Activated CD4-positive, CD25-positive, alpha-beta regulatory T cell treated with anti-CD3 and anti-CD28 coated beads, Interleukin-2, amount 50 U/mL, for 16 hours (primary cell): Measurements from ENCODE around the gene POLR2F.
"Not testable (repeated sequence)": the region's sequence is repeated elsewhere in the genome, so short reads cannot be mapped to it uniquely, and the experiment has no call there.

Source experiments
- DNase-seq: peaks from one replicate; pipeline ENCODE4 v3.0.0-alpha.2; 2020; ENCODE audit warnings: low read depth, low spot score

POLR2F gene

DNA sequence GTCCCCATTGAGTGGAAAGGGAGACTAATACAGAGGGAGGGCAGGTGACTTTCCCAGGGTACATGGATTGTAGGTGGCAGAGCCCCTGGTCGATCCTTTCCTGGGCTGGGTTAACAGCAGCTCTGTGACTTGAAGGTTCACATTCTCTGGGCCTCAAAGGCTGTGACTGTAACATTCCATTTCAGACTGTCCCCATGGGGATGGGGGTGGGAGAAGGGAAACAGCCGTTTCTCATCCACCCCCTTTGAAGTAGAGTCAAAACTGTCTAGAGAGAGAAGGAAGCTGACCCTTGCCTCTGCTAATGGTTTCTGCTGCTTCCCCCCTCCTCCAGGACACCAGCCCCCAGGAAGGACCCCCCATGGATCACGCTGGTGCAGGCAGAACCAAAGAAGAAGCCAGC is 28.2 kb upstream of the POLR2F start:
- no peak for DNase-seq

DNA sequence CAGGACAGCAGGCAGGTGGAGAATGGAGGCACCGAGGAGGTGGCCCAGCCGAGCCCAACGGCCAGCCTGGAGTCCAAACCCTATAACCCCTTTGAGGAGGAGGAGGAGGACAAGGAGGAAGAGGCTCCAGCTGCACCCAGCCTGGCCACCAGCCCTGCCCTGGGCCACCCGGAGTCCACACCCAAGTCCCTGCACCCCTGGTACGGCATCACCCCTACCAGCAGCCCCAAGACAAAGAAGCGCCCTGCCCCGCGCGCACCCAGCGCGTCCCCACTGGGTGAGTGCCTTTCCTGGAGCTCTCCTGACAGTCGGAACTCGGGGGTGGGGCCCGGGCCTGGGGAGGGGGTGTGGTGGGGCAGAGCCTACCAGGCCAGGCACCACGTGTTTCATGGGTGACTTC is 27.7 kb upstream of the POLR2F start:
- no peak for DNase-seq

DNA sequence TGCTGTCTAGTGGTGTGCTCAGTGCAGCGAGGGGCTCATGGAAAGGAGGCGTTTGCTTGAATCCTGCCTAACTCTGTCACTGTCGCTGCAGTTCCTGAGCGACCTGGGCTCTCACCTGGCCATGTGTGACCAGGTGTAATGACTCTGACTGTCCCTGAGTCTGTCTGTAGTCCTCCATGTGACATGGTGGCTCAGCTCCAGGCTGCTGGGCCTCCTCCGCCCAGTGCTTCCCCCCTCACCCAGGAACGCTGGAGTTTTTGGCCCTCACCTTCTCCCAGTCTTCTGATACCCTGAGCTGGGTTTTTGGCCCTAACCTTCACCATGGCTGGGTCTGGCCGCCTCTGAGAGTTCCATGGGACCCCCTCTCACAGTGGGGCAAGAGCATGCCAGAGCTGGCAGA is 27.1 kb upstream of the POLR2F start:
- DNase-seq: no peak

DNA sequence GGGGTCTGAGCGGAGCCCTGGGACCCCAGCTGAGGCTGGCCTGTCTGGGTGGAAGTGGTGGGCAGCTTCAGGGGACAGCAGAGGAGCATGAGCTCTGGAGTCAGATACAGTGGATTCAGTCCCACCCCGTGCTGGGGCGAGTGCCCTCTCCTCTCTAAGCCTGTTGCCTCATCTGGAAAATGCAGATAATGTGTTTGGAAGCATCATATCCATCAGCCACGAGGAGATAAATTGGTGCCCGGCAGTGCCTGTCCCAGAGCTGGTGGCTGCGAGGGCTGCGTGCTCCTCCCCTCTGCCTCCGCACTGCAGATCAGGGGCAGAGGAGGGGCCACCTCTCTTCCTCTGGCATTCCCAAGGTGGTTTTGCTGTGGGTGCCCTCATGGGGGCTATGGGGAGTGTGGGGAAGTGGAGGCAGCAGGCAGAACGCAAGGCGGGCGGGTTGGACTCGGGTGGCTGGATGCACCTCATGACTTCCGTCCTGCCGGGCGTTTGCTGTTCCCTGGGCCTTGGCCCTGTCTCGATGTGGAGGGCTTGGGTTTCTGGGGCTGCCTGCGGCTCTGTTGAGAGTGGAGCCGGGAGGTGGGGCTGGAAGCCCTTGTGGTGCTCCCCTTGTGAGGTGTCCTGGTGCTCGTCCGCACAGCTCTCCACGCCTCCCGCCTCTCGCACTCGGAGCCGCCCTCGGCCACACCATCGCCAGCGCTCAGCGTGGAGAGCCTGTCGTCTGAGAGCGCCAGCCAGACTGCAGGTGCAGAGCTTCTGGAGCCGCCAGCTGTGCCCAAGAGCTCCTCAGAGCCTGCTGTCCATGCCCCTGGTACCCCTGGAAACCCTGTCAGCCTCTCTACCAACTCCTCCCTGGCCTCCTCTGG is 26.5 kb upstream of the POLR2F start:
- DNase-seq: no peak

DNA sequence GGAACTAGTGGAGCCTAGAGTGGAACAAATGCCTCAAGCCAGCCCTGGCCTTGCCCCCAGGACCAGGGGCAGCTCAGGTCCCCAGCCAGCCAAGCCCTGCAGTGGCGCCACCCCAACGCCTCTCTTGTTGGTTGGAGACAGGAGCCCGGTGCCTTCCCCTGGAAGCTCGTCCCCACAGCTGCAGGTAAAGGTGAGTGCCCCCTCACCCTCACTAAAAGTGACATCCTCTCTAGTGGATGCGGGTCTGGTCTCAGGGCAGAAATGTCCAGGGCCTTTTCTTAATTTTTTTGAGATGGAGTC is 25.9 kb upstream of the POLR2F start:
- no peak for DNase-seq

DNA sequence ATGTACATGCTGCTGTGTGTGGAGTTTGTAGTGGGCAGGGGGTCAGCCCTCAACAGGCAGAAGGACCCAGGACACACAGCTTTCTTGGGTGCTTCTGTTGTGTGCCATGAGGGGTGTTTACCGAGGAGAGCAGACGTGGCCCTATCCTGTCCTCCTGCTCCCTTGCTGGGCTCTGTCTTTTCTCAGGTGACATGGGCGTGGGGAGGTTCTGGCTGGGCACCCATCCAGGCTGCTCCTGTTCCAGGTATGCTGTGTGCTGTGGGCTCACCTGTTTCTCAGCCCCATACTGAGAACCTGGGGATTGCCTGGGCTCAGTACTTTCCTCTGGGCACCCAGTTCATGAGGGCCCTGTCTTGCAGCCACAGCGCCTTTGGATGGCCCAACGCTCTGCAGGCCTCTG is 24.1 kb upstream of the POLR2F start:
- DNase-seq: no peak

DNA sequence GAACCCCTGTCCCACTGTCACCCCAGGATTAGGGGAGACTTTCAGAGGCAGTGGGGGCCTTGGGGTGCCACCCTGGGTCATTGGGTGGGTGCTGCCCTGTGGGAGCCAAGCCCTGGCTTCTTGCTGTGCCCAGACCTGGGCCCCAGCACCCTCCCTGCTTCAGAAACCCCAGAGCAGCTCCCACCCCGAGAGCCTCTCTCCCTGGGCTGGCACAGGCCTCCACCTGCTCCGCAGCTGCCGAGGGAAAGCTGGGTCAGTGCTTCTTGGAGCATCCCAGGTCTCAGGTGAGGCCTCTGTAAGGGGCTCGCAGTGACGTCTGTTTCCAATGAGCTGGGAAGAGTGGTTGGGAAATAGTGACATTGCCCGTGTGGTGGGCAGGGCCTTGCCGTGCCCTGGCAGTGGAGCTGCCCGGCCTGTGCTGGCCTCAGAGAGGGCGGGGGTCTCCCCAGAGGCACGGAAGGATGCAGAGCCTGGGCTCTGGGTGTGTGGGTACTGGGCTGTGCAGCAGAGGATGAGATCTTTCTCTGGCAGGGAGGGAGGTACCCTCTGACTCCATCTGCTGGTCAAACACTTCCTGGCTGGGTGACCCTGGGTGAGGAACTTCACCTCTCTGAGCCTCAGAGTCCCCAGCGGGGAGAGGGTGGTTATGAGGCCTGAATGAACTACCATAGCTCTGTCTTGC is 23.1 kb upstream of the POLR2F start:
- DNase-seq: no peak

DNA sequence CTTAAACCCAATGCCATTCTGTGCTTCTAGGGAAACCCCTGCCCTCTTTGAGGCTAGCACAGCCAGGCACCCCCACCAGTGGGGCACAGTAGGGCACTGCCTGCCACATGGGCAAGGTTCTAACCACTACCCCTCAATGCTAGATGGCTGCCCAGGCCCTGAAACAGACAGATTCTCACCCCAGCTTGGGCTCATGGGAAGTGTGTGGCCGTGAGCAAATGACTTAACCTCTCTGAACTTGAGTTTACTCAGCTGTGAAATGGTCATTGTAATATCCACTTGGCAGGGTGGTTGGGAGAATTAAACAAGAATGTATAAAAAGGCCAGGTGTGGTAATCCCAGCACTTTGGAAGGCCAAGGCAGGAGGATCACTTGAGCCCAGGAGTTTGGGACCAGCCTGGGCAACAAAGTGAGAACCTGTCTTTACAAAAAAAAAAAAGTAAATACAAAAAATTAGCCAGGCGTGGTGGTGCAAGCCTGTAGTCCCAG is 22.5 kb upstream of the POLR2F start:
- no peak for DNase-seq

DNA sequence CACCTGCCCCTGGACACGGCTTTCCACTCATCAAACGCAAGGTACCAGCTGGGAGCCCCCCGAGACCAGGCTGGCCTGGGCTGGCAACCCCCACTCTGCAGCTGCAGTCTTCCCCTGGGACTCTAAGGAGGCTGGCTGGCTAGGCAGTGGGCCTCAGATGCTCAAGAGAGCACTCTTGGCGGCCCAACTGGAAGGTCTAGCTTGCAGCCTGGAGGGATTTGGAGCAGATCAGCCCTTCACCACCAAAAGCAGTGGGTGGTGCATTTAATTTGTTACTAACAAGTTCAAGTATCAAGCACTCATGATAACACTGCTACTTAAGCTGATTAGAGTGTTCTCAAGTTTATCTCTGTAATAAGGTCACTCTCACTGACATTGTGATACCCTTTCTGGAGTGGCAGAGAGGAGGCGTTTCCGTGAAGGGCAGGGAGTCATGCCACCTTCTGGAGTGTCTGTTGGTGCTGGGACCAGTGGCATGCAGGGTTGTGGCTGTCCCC is 21.6 kb upstream of the POLR2F start:
- no peak for DNase-seq

DNA sequence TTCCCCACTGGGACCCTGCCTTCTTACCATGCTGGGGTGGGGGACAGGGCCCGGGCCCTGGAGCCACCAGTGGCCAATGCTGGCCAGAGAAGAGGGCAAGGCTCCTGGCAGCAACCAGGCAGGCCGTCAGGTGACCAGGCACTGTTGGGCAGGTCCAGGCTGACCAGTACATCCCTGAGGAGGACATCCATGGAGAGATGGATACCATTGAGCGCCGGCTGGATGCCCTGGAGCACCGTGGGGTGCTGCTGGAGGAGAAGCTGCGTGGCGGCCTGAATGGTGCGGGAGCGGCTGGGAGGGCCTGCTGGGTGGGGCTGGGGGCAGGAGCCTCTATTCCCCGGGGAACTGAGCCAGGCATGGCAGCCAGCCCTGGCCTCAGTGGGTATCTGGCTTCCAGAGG is 21.1 kb upstream of the POLR2F start:
- DNase-seq: no peak

DNA sequence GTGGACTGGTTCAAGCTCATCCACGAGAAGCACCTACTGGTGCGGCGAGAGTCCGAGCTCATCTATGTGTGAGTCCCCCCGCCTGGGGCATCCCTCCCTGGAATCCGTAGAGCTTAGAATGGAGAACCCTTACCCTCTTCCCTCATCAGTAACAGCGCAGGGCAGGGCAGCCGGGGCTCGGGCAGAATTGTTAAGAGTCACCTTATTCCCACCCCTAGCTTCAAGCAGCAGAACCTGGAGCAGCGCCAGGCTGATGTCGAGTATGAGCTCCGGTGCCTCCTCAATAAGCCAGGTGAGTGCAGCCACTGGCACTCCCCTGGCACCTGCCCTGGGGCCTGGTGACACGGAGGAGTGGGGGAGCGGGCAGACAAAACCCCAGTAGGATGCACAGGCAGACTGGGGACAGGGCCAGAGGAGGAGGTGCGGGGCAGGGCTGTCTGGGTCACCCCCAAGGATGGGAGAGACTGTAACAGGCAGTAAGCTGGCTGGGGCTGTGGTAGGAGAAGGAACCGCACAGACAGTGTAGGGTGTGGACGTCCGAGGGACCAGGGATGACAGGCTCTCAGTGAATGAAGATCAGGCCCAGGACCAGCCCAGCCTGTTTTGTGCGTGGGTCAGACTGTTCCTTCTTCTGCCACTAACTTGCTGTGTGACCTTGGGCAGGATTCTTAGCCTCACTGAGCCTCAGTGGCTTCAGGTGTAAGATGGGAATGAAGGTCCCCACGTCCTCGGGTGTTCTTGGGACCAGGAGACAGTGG is 20.5 kb upstream of the POLR2F start:
- DNase-seq: no peak

DNA sequence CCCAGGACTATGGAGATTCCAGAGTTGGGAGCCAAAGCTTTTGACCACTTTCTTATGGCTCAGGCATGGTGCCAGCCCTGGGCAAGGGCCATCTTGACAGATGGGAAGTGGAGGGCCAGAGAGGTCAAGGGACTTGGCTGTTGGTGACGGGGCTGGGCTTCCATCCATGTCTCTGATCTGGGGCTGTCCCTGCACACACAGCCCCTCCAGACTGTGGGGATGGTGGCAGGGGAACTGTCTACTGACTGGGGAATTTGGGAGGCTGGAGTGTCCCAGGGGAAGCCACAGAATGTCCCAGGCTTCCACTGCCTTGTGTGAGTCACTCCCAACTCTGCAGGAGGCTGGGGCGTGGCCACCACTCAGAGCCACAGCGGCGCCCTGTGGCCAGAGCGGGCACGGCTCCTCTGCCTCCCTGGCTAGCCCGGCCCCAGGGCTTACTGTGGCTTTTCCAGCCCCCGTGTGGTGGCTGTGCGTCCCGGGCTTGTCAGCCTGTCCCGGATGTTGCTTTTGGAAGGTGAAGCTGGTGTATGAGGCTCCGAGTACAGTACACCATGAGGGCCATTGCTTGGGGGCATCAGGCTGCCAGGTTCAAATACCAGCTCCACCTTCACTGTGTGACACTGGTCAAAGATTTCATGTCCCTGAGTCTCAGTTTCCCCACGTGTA is 19.7 kb upstream of the POLR2F start:
- DNase-seq: peak; percentile 57

DNA sequence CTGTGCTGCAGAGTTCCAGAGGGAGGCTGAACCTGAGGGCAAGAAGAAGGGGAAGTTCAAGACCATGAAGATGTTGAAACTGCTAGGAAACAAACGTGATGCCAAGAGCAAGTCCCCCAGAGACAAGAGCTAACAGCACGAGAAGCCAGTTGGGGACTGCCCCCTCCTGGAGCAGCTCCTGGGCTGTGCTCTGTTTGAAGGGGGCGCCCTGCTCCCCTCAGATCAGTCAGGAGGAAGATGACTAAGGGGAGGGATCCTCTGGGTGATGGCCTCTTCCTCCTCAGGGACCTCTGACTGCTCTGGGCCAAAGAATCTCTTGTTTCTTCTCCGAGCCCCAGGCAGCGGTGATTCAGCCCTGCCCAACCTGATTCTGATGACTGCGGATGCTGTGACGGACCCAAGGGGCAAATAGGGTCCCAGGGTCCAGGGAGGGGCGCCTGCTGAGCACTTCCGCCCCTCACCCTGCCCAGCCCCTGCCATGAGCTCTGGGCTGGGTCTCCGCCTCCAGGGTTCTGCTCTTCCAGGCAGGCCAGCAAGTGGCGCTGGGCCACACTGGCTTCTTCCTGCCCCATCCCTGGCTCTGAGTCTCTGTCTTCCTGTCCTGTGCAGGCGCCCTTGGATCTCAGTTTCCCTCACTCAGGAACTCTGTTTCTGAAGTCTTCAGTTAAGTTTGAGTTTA is 12.7 kb upstream of the POLR2F start:
- no peak for DNase-seq

DNA sequence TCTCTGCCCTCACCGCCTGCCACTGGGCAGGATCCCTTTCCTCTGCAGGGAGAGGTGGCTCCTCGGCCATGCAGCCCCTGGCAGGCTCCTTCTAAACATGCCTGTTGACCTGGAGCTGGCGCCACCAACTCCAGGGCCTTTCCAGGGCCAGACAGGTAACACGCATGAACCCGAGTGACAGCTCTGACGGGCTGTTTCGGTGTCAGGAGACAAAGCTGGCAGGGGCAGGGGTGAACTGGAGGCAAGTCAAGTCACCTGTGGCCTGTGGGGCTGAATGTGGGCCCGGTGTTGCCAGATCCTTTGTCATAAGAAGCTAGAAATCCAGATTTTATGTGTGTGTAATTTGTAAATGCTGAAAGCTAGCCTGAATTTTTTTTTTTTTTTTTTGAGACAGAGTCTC is 11.4 kb upstream of the POLR2F start:
- DNase-seq: no peak

DNA sequence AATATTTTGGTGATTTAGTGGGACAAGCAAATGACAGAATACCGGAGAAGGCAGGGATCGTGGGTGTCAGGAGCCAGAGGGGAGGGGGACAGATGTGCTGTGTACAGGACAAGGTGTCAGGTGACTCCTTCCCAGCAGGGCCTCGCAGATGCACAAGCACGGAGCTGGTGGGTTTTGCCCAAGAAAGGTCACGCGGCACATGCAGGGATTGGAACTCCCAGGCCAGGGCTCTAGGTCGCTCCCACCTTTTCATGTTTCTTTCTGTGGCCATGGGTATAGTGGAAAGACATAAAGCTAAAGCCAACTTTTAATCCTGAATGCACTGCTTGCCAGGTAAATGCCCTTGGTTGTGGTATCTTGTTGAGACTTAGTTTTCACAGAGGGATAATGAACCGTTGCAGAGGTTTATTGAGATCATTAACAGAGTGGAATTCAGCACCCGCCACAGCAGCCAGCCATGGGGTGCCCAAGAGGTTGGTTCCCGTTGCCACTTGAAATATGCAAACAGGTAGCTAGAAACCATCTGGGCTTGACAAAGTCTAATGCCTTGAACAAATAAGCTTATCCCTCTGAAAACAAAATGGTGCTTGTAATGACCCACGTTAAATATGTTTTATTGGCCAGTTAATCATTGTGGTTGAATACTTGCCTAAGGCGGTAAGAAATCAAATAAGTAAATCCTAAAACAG is 10.2 kb upstream of the POLR2F start:
- DNase-seq: no peak

DNA sequence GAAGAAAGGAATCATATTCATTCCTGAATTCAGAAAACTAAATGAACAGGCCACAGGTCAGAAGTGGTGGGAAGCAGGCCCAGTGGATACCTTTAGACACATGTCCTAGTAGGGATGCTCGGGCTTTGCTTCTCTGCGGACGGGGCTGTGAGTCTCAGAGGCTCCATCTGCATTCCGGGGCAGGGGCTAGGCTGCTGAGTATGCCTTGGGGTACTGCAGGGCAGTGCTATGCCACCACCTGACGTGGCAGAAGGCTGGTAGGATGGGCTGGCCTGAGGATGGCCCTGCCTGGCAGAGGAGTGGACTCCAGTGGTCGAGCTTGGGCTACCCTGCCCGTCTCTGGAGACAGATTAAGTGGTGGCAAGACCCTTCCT is 9.7 kb upstream of the POLR2F start:
- DNase-seq: no peak

DNA sequence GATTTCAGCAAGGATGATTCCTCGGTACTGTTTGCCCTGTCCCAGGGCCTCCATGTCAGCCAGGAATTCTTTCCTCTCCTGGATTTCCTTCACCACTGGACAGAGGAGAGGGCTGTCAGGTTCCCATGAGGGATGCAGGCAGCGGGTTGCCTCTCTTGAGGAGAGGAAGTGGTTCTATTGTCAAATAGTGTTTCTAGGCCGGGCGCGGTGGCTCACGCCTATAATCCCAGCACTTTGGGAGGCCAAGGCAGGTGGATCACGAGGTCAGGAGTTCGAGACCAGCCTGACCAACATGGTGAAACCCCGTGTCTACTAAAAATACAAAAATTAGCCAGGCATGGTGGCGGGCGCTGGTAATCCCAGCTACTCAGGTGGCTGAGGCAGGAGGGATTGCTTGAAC is 9.1 kb upstream of the POLR2F start:
- not testable (repeated sequence) for DNase-seq

DNA sequence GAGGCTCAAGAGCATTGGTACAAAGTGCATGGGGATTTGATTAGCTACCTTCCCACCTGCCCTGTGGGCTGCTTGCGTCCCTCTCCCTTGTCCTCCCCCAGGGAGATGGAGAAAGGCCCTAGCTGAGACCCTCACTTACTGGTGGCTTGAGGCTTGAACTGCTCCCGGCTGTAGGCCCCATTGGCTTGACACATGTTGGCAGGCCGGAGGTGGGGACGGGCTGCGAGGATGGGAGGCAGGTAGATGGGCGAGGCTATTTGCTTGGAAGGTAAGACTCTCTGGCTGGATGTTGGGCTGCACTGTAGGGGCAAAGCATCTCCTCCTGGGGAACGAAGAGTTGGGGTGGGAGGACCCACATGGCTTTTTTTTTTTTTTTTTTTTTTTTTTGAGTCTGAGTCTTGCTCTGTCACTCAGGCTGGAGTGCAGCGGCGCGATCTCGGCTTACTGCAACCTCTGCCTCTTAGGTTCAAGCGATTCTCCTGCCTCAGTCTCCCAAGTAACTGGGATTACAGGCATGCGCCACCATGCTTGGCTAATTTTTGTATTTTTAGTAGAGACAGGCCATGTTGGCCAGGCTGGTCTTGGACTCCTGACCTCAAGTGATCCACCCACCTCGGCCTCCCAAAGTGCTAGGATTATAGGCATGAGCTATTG is 6.2 kb upstream of the POLR2F start:
- not testable (repeated sequence) for DNase-seq

DNA sequence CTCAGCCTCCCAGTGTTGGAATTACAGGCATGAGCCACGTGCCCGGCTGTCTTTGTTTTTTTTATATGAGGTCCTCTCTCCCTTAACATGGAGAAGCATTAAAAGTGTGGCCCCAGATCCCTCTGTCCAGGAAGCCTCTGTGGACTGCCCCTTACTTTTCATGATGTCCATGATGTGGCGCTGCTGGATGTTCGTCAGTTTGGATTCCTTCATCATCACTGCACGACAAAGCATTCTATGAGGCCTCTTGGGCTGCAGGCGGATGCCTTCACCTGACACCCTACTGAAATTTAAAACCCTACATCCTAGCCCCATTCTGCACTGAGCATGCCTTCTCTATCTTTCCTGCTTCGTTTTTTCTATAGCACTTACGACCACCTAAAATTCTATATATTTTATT is 2.2 kb upstream of the POLR2F start:
- DNase-seq: no peak

DNA sequence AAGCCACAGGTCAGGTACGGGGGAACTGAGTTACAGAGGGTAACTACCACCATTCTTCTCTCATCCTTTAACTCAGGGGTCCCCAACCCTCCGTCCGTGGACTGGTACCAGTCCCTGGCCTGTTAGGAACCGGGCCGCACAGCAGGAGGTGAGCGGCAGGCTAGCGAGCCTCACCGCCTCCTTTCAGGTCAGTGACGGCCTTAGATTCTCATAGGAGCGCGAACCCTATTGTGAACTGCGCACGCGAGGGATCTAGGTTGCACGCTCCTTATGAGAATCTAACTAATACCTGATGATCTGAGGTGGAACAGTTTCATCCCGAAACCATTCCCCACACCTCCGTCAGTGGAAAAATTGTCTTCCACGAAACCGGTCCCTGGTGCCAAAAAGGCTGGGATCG is 870 bp upstream of the POLR2F start:
- DNase-seq: not testable (repeated sequence)
